PC-9 (cell line): Measurements from ENCODE around the gene LILRA1. TPM values are rescaled to one million over a fixed set of nuclear protein-coding genes. Genes with fewer than 3 reads are reported as not detected.

Experiments
- BruUV-seq: library from RNA; stranded (reverse); fragments of 400-500 nt; replicated peaks from 2 replicates; lab custom pipeline; 2021; lab: Mats Ljungman, UMichigan
- CTCF ChIA-PET: fragments of 300-600 bp; sonication (Branson Sonifier 250); formaldehyde crosslinking; loops from one replicate; lab custom pipeline; 2022; ENCODE audit warnings: antibody characterized with exemption; lab: Charles Lee
- POLR2A ChIA-PET: fragments of 300-600 bp; sonication (Branson Sonifier 250); formaldehyde crosslinking; loops from one replicate; lab custom pipeline; 2022; ENCODE audit warnings: antibody characterized with exemption; ENCODE audit not compliant: unreplicated experiment; lab: Charles Lee
- DNase-seq, 2 experiments: peaks; one replicate each; pipeline versions ENCODE4 v3.0.0 to v3.0.0-alpha.2; 2015 to 2022; ENCODE audit warnings: mixed read lengths in 1 of 2
- H2AFZ ChIP-seq: fragments of 200-600 bp; sonication (generic); 2 replicates; pipeline ENCODE4 v1.8.1; 2017; ENCODE audit warnings: antibody characterized with exemption
- H3F3A ChIP-seq: fragments of 200-600 bp; sonication (generic); 2 replicates; pipeline ENCODE4 v1.8.1; 2017; ENCODE audit warnings: antibody characterized with exemption, mild to moderate bottlenecking, low read depth; ENCODE audit not compliant: insufficient read depth
- H3K27ac ChIP-seq: fragments of 200-600 bp; sonication (generic); 2 replicates; pipeline ENCODE4 v1.6.1; 2016; ENCODE audit warnings: mixed run types
- H3K27me3 ChIP-seq: fragments of 200-600 bp; sonication (generic); 2 replicates; pipeline ENCODE4 v1.6.1; 2016; ENCODE audit warnings: low read depth, mixed run types; ENCODE audit not compliant: insufficient read depth
- H3K36me3 ChIP-seq: fragments of 200-600 bp; sonication (generic); 2 replicates; pipeline ENCODE4 v1.6.1; 2016; ENCODE audit warnings: low read depth, mixed run types
- H3K4me1 ChIP-seq: fragments of 200-600 bp; sonication (generic); replicated peaks from 2 replicates; pipeline ENCODE4 v1.6.1; 2016; ENCODE audit warnings: mixed run types; ENCODE audit not compliant: insufficient read depth
- H3K4me2 ChIP-seq: fragments of 200-600 bp; sonication (generic); 2 replicates; pipeline ENCODE4 v1.6.1; 2017; ENCODE audit warnings: mixed run types
- H3K4me3 ChIP-seq: fragments of 200-600 bp; sonication (generic); 2 replicates; pipeline ENCODE4 v1.6.1; 2016; ENCODE audit warnings: mixed run types
- H3K79me2 ChIP-seq: fragments of 200-600 bp; sonication (generic); 2 replicates; pipeline ENCODE4 v1.6.1; 2017; ENCODE audit warnings: low read depth, mixed run types
- H3K9me2 ChIP-seq: fragments of 200-600 bp; sonication (generic); 2 replicates; pipeline ENCODE4 v1.8.1; 2017; ENCODE audit warnings: mild to moderate bottlenecking; ENCODE audit not compliant: insufficient read depth
- H3K9me3 ChIP-seq: fragments of 200-600 bp; sonication (generic); 2 replicates; pipeline ENCODE4 v1.8.1; 2016; ENCODE audit warnings: low read depth; ENCODE audit not compliant: insufficient read depth
- H4K20me1 ChIP-seq: fragments of 200-600 bp; sonication (generic); 2 replicates; pipeline ENCODE4 v1.8.1; 2017; ENCODE audit not compliant: insufficient read depth
- CTCF ChIP-seq: fragments of 200-600 bp; sonication (generic); conservative IDR thresholded peaks from 2 replicates; pipeline ENCODE4 v1.6.1; 2017; ENCODE audit warnings: mixed run types, antibody characterized with exemption, mild to moderate bottlenecking, moderate library complexity
- EZH2 ChIP-seq: fragments of 200-600 bp; sonication (generic); IDR thresholded peaks from 2 replicates; pipeline ENCODE4 v1.8.0; 2017; ENCODE audit warnings: antibody characterized with exemption, low read depth
- intact Hi-C: fragments of 100-400 bp; cut with micrococcal nuclease; formaldehyde crosslinking; loops from one replicate; pipeline ENCODE4 v1.10.0; 2022; ENCODE audit not compliant: unreplicated experiment
- total RNA-seq: library from RNA; stranded (reverse); gene quantifications from 2 replicates; pipeline ENCODE4 v1.2.3, GENCODE V29; 2021

LILRA1 gene
- total RNA-seq, 1 experiment from 2014 or later: not detected

- POLR2A ChIA-PET: no interaction called here
- intact Hi-C loops: no loop called here
- H3K79me2 ChIP-seq: no peaks in the 10 kb centered on the region
- H3K36me3 ChIP-seq: no peaks in the 10 kb centered on the region
- H3K4me1 ChIP-seq: no peaks in the 10 kb centered on the region
- no peak for TF ChIP-seq CTCF
- TF ChIP-seq EZH2: no peak
- BruUV-seq: no TSS peak
- H2AFZ ChIP-seq: no peak overlapping the region
- H3K27ac ChIP-seq: no peak overlapping the region
- H3F3A ChIP-seq: no peaks in the 10 kb centered on the region
- H3K27me3 ChIP-seq: peaks cover 87% of the 10 kb centered on the region
- H3K4me2 ChIP-seq: no peak overlapping the region
- H3K9me2 ChIP-seq: no peaks in the 10 kb centered on the region
- DNase-seq: no peak
- H4K20me1 ChIP-seq: no peaks in the 10 kb centered on the region
- CTCF ChIA-PET: no interaction called here
- no peaks in the 10 kb centered on the region for H3K9me3 ChIP-seq
- no peak overlapping the region for H3K4me3 ChIP-seq
Observed at GRCh38 chr19:54554896-54555295, 38.5 kb upstream of the LILRA1 start.

- TF ChIP-seq CTCF (no peak), EZH2 (no peak)
- no peak overlapping the region for H2AFZ ChIP-seq
- H4K20me1 ChIP-seq: no peaks in the 10 kb centered on the region
- H3K4me3 ChIP-seq: no peak overlapping the region
- no peak for DNase-seq
- H3F3A ChIP-seq: no peaks in the 10 kb centered on the region
- POLR2A ChIA-PET: no interaction called here
- BruUV-seq: no TSS peak
- peaks cover 77% of the 10 kb centered on the region for H3K27me3 ChIP-seq
- H3K9me3 ChIP-seq: no peaks in the 10 kb centered on the region
- CTCF ChIA-PET: no interaction called here
- H3K36me3 ChIP-seq: no peaks in the 10 kb centered on the region
- H3K79me2 ChIP-seq: no peaks in the 10 kb centered on the region
- no peak overlapping the region for H3K4me2 ChIP-seq
- no peaks in the 10 kb centered on the region for H3K9me2 ChIP-seq
- no peak overlapping the region for H3K27ac ChIP-seq
- intact Hi-C loops: no loop called here
- no peaks in the 10 kb centered on the region for H3K4me1 ChIP-seq
Observed at GRCh38 chr19:54556194-54556593, 37.2 kb upstream of the LILRA1 start.

GRCh38 chr19:54558339-54558738, 35.1 kb upstream of the LILRA1 start:
- POLR2A ChIA-PET: no interaction called here
- Histone ChIP-seq H3K9me2 (no peaks in the 10 kb centered on the region), H3K4me2 (no peak overlapping the region), H3K36me3 (no peaks in the 10 kb centered on the region), H3K79me2 (no peaks in the 10 kb centered on the region), H3K27ac (no peak overlapping the region), H2AFZ (no peak overlapping the region), H3K9me3 (no peaks in the 10 kb centered on the region), H4K20me1 (no peaks in the 10 kb centered on the region), H3K27me3 (peaks cover 73% of the 10 kb centered on the region), H3K4me1 (no peaks in the 10 kb centered on the region), H3F3A (no peaks in the 10 kb centered on the region), H3K4me3 (no peak overlapping the region)
- DNase-seq: no peak
- CTCF ChIA-PET: no interaction called here
- intact Hi-C loops: no loop called here
- TF ChIP-seq CTCF (no peak), EZH2 (no peak)
- no TSS peak for BruUV-seq
